ENCODE measurements around the gene AP1AR.

The AP1AR gene

DNA sequence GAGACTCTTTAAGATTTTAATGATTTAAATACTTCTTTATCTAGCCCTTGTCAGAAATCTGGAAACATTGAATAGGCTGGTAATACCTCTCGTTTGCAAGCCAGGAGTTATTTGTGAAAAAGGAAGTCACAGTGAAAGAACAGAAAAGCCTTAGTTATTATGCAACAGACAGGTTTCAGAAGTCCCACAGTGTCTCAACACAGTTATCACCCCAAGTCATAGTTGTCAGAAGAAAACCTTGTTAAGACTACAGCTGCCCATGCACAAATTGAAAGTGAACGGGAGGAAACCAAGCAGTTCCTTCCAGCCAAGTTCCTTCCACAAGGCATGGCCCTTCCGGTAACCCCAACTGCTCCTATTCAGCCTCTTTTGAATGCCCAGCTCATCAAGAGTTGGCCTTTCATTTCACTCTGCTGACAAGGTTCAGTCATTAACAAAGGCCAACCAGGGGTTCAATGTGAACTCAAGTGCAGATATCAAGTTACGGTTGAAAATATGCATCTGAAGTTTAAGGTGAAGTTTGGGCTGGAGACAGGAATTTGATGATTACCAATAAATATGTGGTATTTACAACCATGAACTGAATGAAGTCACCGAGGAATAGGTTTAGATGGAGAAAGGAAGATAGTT lies 81.1 kb downstream of the AP1AR start:
- DNase-seq: no peak

DNA sequence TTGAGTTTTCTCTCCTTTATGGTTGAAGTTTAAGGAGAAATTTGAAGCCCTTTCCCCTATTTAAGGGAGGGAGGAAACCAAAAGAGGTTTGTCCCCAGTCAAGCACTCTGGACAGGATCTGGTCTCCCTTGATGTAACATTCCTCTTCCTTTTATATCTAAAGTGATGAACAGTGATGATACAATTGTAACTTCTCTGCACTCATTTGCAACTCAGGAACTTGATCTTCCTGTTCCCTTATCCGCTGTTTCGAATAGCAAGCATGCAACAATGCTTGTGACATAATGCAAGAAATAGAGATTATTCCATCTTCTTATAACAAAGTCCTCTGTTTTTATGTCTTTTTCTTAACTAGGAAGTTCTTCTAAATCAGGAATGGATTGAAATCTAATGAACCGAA lies 83.9 kb downstream of the AP1AR start:
- DNase-seq: no peak

DNA sequence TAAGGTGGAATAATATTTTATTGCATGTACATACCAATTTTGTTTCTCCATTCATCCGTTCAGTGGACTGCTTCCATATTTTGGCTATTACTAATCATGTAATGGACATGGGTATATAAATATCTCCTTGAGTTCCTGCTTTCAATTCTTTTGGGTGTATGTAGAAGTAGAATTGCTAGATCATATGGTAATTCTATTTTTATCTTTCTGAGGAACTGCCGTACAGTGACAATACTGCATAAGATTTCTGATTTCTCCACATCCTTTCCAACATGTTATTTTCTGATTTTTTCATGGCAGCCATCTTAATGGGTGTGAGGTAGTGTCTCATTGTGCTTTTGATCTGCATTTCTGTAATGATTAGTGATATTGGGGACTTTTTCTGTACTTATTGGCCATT lies 84.8 kb downstream of the AP1AR start:
- DNase-seq: no peak

DNA sequence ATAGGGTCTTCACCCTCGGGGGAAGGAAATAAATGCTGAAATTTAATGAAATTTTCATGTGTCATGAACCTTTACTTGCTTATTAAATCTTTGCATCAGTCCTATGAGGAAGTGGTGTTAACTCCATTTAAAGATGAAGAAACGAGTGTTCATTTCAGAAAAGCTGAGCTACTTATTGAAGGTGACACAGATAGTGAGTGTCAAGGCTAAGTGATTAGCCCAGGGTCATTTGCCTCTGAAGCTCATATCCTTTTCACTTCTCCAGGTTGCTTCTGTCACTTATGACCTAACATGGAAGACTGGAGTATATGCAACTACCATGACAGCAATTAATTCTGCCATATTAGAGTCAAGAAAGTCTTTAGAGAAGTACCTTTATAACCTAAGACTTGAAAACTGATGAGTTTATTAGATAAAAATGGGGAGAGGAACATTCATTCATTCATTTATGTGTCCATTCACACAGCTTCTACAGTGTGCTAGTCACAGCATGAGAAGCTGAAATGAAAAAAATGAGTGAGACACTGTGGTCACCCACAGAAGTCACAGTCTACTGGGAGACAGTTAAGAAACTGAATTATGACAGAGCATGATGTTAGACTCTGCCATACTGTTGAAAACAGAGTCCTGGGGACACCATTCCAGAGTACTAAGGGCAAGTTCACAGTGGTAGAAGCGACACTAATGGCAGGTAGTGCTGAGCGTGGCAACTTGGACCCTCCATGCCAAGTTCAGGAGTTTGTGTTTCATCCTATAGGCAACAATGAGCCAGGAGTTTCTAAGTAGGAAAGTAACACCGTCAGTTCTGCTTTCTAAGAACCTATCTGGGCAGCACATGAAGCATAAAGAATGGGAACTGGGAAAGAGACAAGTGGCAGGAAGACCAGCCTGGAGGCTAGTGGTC lies 86.9 kb downstream of the AP1AR start:
- no peak for DNase-seq

Measured in hypothalamus (tissue), 51 donors.